ENCODE results near the gene LRRK1. TPM values are rescaled to one million over a fixed set of nuclear protein-coding genes. Genes with fewer than 3 reads are reported as not detected.
"Not testable (repeated sequence)": the region's sequence is repeated elsewhere in the genome, so short reads cannot be mapped to it uniquely, and the experiment has no call there.

The LRRK1 gene
- total RNA-seq, 2 experiments from 2014 or later = 0.29 to 0.30 TPM

- no peaks in the 10 kb centered on the region for H3K27me3 Mint-ChIP-seq
- no peak overlapping the region for H3K4me3 Mint-ChIP-seq
- H3K4me1 Mint-ChIP-seq = peaks cover 8% of the 10 kb centered on the region
- H3K27ac Mint-ChIP-seq = no peak overlapping the region
- H3K9me3 Mint-ChIP-seq = no peaks in the 10 kb centered on the region
- no peak for DNase-seq
- no peaks in the 10 kb centered on the region for H3K36me3 Mint-ChIP-seq
Measured at GRCh38 chr15:101065570-101066221, 146.5 kb downstream of the LRRK1 start.

GRCh38 chr15:101066501-101067408, 147.6 kb downstream of the LRRK1 start:
- Mint-ChIP-seq H3K27ac (no peak overlapping the region), H3K4me1 (peaks cover 12% of the 10 kb centered on the region), H3K9me3 (no peaks in the 10 kb centered on the region), H3K27me3 (no peaks in the 10 kb centered on the region), H3K36me3 (no peaks in the 10 kb centered on the region), H3K4me3 (no peak overlapping the region)
- no peak for DNase-seq

GRCh38 chr15:101067660-101068522, 148.7 kb downstream of the LRRK1 start:
- no peak overlapping the region for H3K27ac Mint-ChIP-seq
- H3K4me3 Mint-ChIP-seq = no peak overlapping the region
- no peaks in the 10 kb centered on the region for H3K36me3 Mint-ChIP-seq
- H3K9me3 Mint-ChIP-seq = no peaks in the 10 kb centered on the region
- H3K4me1 Mint-ChIP-seq = peaks cover 12% of the 10 kb centered on the region
- DNase-seq = no peak
- H3K27me3 Mint-ChIP-seq = no peaks in the 10 kb centered on the region

- H3K36me3 Mint-ChIP-seq = no peaks in the 10 kb centered on the region
- H3K4me1 Mint-ChIP-seq = peaks cover 12% of the 10 kb centered on the region
- no peak overlapping the region for H3K4me3 Mint-ChIP-seq
- H3K27ac Mint-ChIP-seq = no peak overlapping the region
- no peaks in the 10 kb centered on the region for H3K27me3 Mint-ChIP-seq
- H3K9me3 Mint-ChIP-seq = no peaks in the 10 kb centered on the region
- DNase-seq = no peak
Measured at GRCh38 chr15:101068523-101068960, 149.4 kb downstream of the LRRK1 start.

GRCh38 chr15:101068961-101069653, 149.9 kb downstream of the LRRK1 start:
- Mint-ChIP-seq H3K27ac (no peak overlapping the region), H3K4me3 (no peak overlapping the region), H3K4me1 (peaks cover 12% of the 10 kb centered on the region), H3K9me3 (no peaks in the 10 kb centered on the region), H3K27me3 (no peaks in the 10 kb centered on the region), H3K36me3 (no peaks in the 10 kb centered on the region)
- no peak for DNase-seq

- Mint-ChIP-seq H3K36me3 (no peaks in the 10 kb centered on the region), H3K4me3 (no peak overlapping the region), H3K9me3 (no peaks in the 10 kb centered on the region), H3K27ac (no peak overlapping the region), H3K27me3 (no peaks in the 10 kb centered on the region), H3K4me1 (peaks cover 12% of the 10 kb centered on the region)
- no peak for DNase-seq
Measured at GRCh38 chr15:101069654-101069973, 150.5 kb downstream of the LRRK1 start.

GRCh38 chr15:101070024-101070423, 150.9 kb downstream of the LRRK1 start:
- DNase-seq = no peak
- peaks cover 12% of the 10 kb centered on the region for H3K4me1 Mint-ChIP-seq
- no peak overlapping the region for H3K4me3 Mint-ChIP-seq
- no peaks in the 10 kb centered on the region for H3K27me3 Mint-ChIP-seq
- H3K27ac Mint-ChIP-seq = peak overlapping the region; percentile 84
- no peaks in the 10 kb centered on the region for H3K9me3 Mint-ChIP-seq
- no peaks in the 10 kb centered on the region for H3K36me3 Mint-ChIP-seq

- no peaks in the 10 kb centered on the region for H3K36me3 Mint-ChIP-seq
- peaks cover 12% of the 10 kb centered on the region for H3K4me1 Mint-ChIP-seq
- H3K27me3 Mint-ChIP-seq = no peaks in the 10 kb centered on the region
- peak overlapping the region; percentile 84 for H3K27ac Mint-ChIP-seq
- H3K9me3 Mint-ChIP-seq = no peaks in the 10 kb centered on the region
- no peak overlapping the region for H3K4me3 Mint-ChIP-seq
- DNase-seq = no peak
Measured at GRCh38 chr15:101070502-101071273, 151.5 kb downstream of the LRRK1 start.

- H3K27ac Mint-ChIP-seq = no peak overlapping the region
- DNase-seq = no peak
- no peaks in the 10 kb centered on the region for H3K9me3 Mint-ChIP-seq
- peaks cover 12% of the 10 kb centered on the region for H3K4me1 Mint-ChIP-seq
- no peak overlapping the region for H3K4me3 Mint-ChIP-seq
- H3K36me3 Mint-ChIP-seq = no peaks in the 10 kb centered on the region
- H3K27me3 Mint-ChIP-seq = no peaks in the 10 kb centered on the region
Measured at GRCh38 chr15:101071651-101072050, 152.5 kb downstream of the LRRK1 start.

GRCh38 chr15:101072235-101072634, 153.1 kb downstream of the LRRK1 start:
- H3K4me3 Mint-ChIP-seq, DNase-seq, H3K36me3 Mint-ChIP-seq, H3K27ac Mint-ChIP-seq, H3K9me3 Mint-ChIP-seq, H3K27me3 Mint-ChIP-seq: not testable (repeated sequence)
- peaks cover 12% of the 10 kb centered on the region for H3K4me1 Mint-ChIP-seq

- not testable (repeated sequence) for H3K9me3 Mint-ChIP-seq, H3K36me3 Mint-ChIP-seq, H3K27ac Mint-ChIP-seq, H3K4me1 Mint-ChIP-seq, H3K4me3 Mint-ChIP-seq, DNase-seq, H3K27me3 Mint-ChIP-seq
Measured at GRCh38 chr15:101077806-101078668, 158.9 kb downstream of the LRRK1 start.

GRCh38 chr15:101078669-101079323, 159.6 kb downstream of the LRRK1 start:
- Mint-ChIP-seq H3K9me3 (no peaks in the 10 kb centered on the region), H3K27ac (no peak overlapping the region), H3K27me3 (no peaks in the 10 kb centered on the region), H3K4me3 (no peak overlapping the region), H3K4me1 (no peaks in the 10 kb centered on the region), H3K36me3 (no peaks in the 10 kb centered on the region)
- DNase-seq = no peak

- DNase-seq = no peak
- H3K9me3 Mint-ChIP-seq = no peaks in the 10 kb centered on the region
- no peaks in the 10 kb centered on the region for H3K27me3 Mint-ChIP-seq
- no peaks in the 10 kb centered on the region for H3K36me3 Mint-ChIP-seq
- H3K4me3 Mint-ChIP-seq = no peak overlapping the region
- no peak overlapping the region for H3K27ac Mint-ChIP-seq
- H3K4me1 Mint-ChIP-seq = no peaks in the 10 kb centered on the region
Measured at GRCh38 chr15:101081900-101082299, 162.7 kb downstream of the LRRK1 start.

Data from activated naive CD8-positive, alpha-beta T cell treated with anti-CD3 and anti-CD28 coated beads for 36 hours (primary cell).